H9 (cell line): ENCODE measurements around the gene EIF3M. TPM values are rescaled to one million over a fixed set of nuclear protein-coding genes. Genes with fewer than 3 reads are reported as not detected.
"Not testable (repeated sequence)": the region's sequence is repeated elsewhere in the genome, so short reads cannot be mapped to it uniquely, and the experiment has no call there.

Experiments
- DNase-seq: peaks from one replicate; pipeline ENCODE4 v3.0.0-alpha.2; 2017
- H2AFZ ChIP-seq: one replicate; pipeline ENCODE4 v1.6.1; 2013; ENCODE audit warnings: mild to moderate bottlenecking, low read length, control low read depth, moderate library complexity
- H2AK5ac ChIP-seq: 2 replicates; pipeline ENCODE4 v1.6.1; 2013; ENCODE audit warnings: low read length, control low read depth, mixed read lengths; ENCODE audit not compliant: insufficient read length
- H2BK120ac ChIP-seq: one replicate; pipeline ENCODE4 v1.6.1; 2013; ENCODE audit warnings: low read depth, mild to moderate bottlenecking, low read length, control low read depth, inconsistent platforms; ENCODE audit not compliant: poor library complexity, severe bottlenecking
- H2BK12ac ChIP-seq: 2 replicates; pipeline ENCODE4 v1.6.1; 2013; ENCODE audit warnings: low read length, control low read depth, mixed read lengths, low read depth; ENCODE audit not compliant: insufficient read length
- H2BK15ac ChIP-seq: 2 replicates; pipeline ENCODE4 v1.6.1; 2013; ENCODE audit warnings: low read depth, low read length, control low read depth
- H2BK20ac ChIP-seq: one replicate; pipeline ENCODE4 v1.6.1; 2013; ENCODE audit warnings: low read depth, mild to moderate bottlenecking, low read length, control low read depth, inconsistent platforms; ENCODE audit not compliant: poor library complexity, severe bottlenecking
- H2BK5ac ChIP-seq: 2 replicates; pipeline ENCODE4 v1.6.1; 2013; ENCODE audit warnings: low read length, control low read depth, mixed read lengths; ENCODE audit not compliant: insufficient read length
- H3K14ac ChIP-seq: 2 replicates; pipeline ENCODE4 v1.6.1; 2013; ENCODE audit warnings: low read length, control low read depth; ENCODE audit not compliant: insufficient read depth
- H3K18ac ChIP-seq: 2 replicates; pipeline ENCODE4 v1.6.1; 2013; ENCODE audit warnings: low read depth, mild to moderate bottlenecking, mixed read lengths, low read length, control low read depth; ENCODE audit not compliant: insufficient read length
- H3K23ac ChIP-seq: 2 replicates; pipeline ENCODE4 v1.6.1; 2013; ENCODE audit warnings: low read length, control low read depth, mixed read lengths, low read depth; ENCODE audit not compliant: insufficient read length
- H3K23me2 ChIP-seq: 2 replicates; pipeline ENCODE4 v1.6.1; 2013; ENCODE audit warnings: low read depth, mild to moderate bottlenecking, mixed read lengths, low read length, control low read depth; ENCODE audit not compliant: insufficient read length, poor library complexity, severe bottlenecking
- H3K27ac ChIP-seq: 2 replicates; pipeline ENCODE4 v1.5.1; 2013; ENCODE audit warnings: low read length, control low read depth, mixed read lengths, low read depth; ENCODE audit not compliant: insufficient read length
- H3K27me3 ChIP-seq: 2 replicates; pipeline ENCODE4 v1.6.1; 2013; ENCODE audit warnings: low read length, control low read depth, inconsistent platforms; ENCODE audit not compliant: insufficient read depth
- H3K4ac ChIP-seq: 2 replicates; pipeline ENCODE4 v1.6.1; 2013; ENCODE audit warnings: low read depth, mild to moderate bottlenecking, control low read depth, inconsistent platforms, low read length, moderate library complexity
- H3K4me1 ChIP-seq: 2 replicates; pipeline ENCODE4 v1.6.1; 2013; ENCODE audit warnings: low read length, control low read depth, inconsistent platforms; ENCODE audit not compliant: insufficient read depth
- H3K4me2 ChIP-seq: 2 replicates; pipeline ENCODE4 v1.6.1; 2013; ENCODE audit warnings: low read length, control low read depth, mixed read lengths; ENCODE audit not compliant: insufficient read length, insufficient read depth
- H3K56ac ChIP-seq: 2 replicates; pipeline ENCODE4 v1.6.1; 2013; ENCODE audit warnings: low read depth, mild to moderate bottlenecking, mixed read lengths, low read length, control low read depth; ENCODE audit not compliant: insufficient read length
- H3K79me1 ChIP-seq: 2 replicates; pipeline ENCODE4 v1.6.1; 2013; ENCODE audit warnings: low read depth, mild to moderate bottlenecking, moderate library complexity, low read length, control low read depth, inconsistent platforms; ENCODE audit not compliant: insufficient read depth, poor library complexity, severe bottlenecking
- H3K79me2 ChIP-seq: 2 replicates; pipeline ENCODE4 v1.6.1; 2013; ENCODE audit warnings: low read length, control low read depth, inconsistent platforms; ENCODE audit not compliant: insufficient read depth
- H3K9ac ChIP-seq: 2 replicates; pipeline ENCODE4 v1.6.1; 2013; ENCODE audit warnings: low read length, control low read depth, mixed read lengths; ENCODE audit not compliant: insufficient read length; ENCODE audit errors: extremely low read depth
- H3K9me3 ChIP-seq: one replicate; pipeline ENCODE4 v1.6.1; 2013; ENCODE audit warnings: low read depth, low read length, inconsistent platforms; ENCODE audit not compliant: control insufficient read depth
- H3T11ph ChIP-seq: one replicate; pipeline ENCODE4 v1.6.1; 2013; ENCODE audit warnings: mild to moderate bottlenecking, low read length, control low read depth, inconsistent platforms
- H4K20me1 ChIP-seq: one replicate; pipeline ENCODE4 v1.6.1; 2013; ENCODE audit not compliant: control insufficient read depth, insufficient read length, insufficient read depth
- H4K5ac ChIP-seq: 2 replicates; pipeline ENCODE4 v1.6.1; 2013; ENCODE audit warnings: low read depth, mild to moderate bottlenecking, mixed read lengths, low read length, control low read depth; ENCODE audit not compliant: insufficient read length
- H4K8ac ChIP-seq: replicated peaks from 2 replicates; pipeline ENCODE4 v1.6.1; 2013; ENCODE audit warnings: low read length, control low read depth, mixed read lengths, low read depth; ENCODE audit not compliant: insufficient read length
- H4K91ac ChIP-seq: 2 replicates; pipeline ENCODE4 v1.6.1; 2013; ENCODE audit warnings: low read depth, mild to moderate bottlenecking, moderate library complexity, mixed read lengths, low read length, control low read depth; ENCODE audit not compliant: insufficient read length
- H3K27ac Mint-ChIP-seq, 3 experiments: 2 replicates in 2 of 3; 3 replicates in 1 of 3; pipeline ENCODE4 v1.8.0; 2020 to 2021; ENCODE audit warnings: mixed read lengths in 3 of 3, mild to moderate bottlenecking in 1 of 3, moderate library complexity in 1 of 3
- H3K27me3 Mint-ChIP-seq: 2 replicates; pipeline ENCODE4 v1.8.0; 2021; ENCODE audit warnings: low read depth, mild to moderate bottlenecking, moderate library complexity, mixed read lengths
- H3K36me3 Mint-ChIP-seq, 3 experiments: 2 replicates in 2 of 3; 3 replicates in 1 of 3; pipeline ENCODE4 v1.8.0; 2020 to 2021; ENCODE audit warnings: low read depth in 3 of 3, mixed read lengths in 3 of 3; ENCODE audit not compliant: insufficient read depth in 1 of 3
- H3K4me1 Mint-ChIP-seq, 2 experiments: 2 replicates each; pipeline ENCODE4 v1.8.0; 2020; ENCODE audit warnings: mixed read lengths in 2 of 2
- H3K4me3 Mint-ChIP-seq, 2 experiments: 2 replicates in 1 of 2; 3 replicates in 1 of 2; pipeline ENCODE4 v1.8.0; 2020 to 2021; ENCODE audit warnings: mild to moderate bottlenecking in 2 of 2, mixed read lengths in 2 of 2, moderate library complexity in 1 of 2
- H3K9me3 Mint-ChIP-seq, 2 experiments: 2 replicates in 1 of 2; 3 replicates in 1 of 2; pipeline ENCODE4 v1.8.0; 2020; ENCODE audit warnings: mild to moderate bottlenecking in 2 of 2, mixed read lengths in 2 of 2, moderate library complexity in 1 of 2
- WGBS: extraction: QIAGEN DNeasy Blood & Tissue Kit; methylation state at CpG from one replicate; pipeline ENCODE4 v1.1.7; 2013; ENCODE audit warnings: missing lambda C conversion rate, low lambda C conversion rate, mixed read lengths; ENCODE audit not compliant: insufficient read length; ENCODE audit errors: extremely low coverage; 5-methylcytosine and 5-hydroxymethylcytosine counted together
- total RNA-seq: library from RNA; stranded (reverse); gene quantifications from 2 replicates; pipeline ENCODE4 v1.2.1, GENCODE V29; 2021
- TF ChIP-seq, protein P1 (sequence below): fragments of 200-600 bp; sonication (generic); conservative IDR thresholded peaks from 3 replicates; pipeline ENCODE4 v1.8.0; 2021; ENCODE audit warnings: antibody characterized with exemption, mild to moderate bottlenecking

The EIF3M gene
- total RNA-seq, 1 experiment from 2014 or later: 365 TPM

- H4K91ac ChIP-seq: no peak overlapping the region
- Mint-ChIP-seq H3K27ac (no peak overlapping the region), H3K4me1 (peaks cover 7 to 12% of the 10 kb centered on the region in 2 experiments), H3K4me3 (no peak overlapping the region), H3K36me3 (peaks cover 51 to 88% (median 86%) of the 10 kb centered on the region in 3 experiments), H3K27me3 (no peaks in the 10 kb centered on the region), H3K9me3 (no peaks in the 10 kb centered on the region)
- H2BK20ac ChIP-seq: no peak overlapping the region
- no peaks in the 10 kb centered on the region for H3K9me3 ChIP-seq
- no peak overlapping the region for H3K18ac ChIP-seq
- H2AK5ac ChIP-seq: no peak overlapping the region
- TF ChIP-seq, protein P1, sequence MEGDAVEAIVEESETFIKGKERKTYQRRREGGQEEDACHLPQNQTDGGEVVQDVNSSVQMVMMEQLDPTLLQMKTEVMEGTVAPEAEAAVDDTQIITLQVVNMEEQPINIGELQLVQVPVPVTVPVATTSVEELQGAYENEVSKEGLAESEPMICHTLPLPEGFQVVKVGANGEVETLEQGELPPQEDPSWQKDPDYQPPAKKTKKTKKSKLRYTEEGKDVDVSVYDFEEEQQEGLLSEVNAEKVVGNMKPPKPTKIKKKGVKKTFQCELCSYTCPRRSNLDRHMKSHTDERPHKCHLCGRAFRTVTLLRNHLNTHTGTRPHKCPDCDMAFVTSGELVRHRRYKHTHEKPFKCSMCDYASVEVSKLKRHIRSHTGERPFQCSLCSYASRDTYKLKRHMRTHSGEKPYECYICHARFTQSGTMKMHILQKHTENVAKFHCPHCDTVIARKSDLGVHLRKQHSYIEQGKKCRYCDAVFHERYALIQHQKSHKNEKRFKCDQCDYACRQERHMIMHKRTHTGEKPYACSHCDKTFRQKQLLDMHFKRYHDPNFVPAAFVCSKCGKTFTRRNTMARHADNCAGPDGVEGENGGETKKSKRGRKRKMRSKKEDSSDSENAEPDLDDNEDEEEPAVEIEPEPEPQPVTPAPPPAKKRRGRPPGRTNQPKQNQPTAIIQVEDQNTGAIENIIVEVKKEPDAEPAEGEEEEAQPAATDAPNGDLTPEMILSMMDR: no peak
- no peak for DNase-seq
- no peak overlapping the region for H4K8ac ChIP-seq
- H4K20me1 ChIP-seq: no peaks in the 10 kb centered on the region
- no peaks in the 10 kb centered on the region for H3K27me3 ChIP-seq
- H3K56ac ChIP-seq: no peak overlapping the region
- H3K4me1 ChIP-seq: no peaks in the 10 kb centered on the region
- no peak overlapping the region for H3K4ac ChIP-seq
- H3K4me2 ChIP-seq: no peak overlapping the region
- H3K23ac ChIP-seq: no peak overlapping the region
- no peak overlapping the region for H3K9ac ChIP-seq
- no peak overlapping the region for H4K5ac ChIP-seq
- no peak overlapping the region for H3K14ac ChIP-seq
- no peaks in the 10 kb centered on the region; the same call in 1 of the 2 replicates for H3K79me2 ChIP-seq
- H2BK120ac ChIP-seq: no peak overlapping the region
- H3K23me2 ChIP-seq: no peaks in the 10 kb centered on the region
- H2BK15ac ChIP-seq: no peak overlapping the region
- no peak overlapping the region for H3K27ac ChIP-seq
- no peak overlapping the region for H2BK12ac ChIP-seq
- H2BK5ac ChIP-seq: no peak overlapping the region
- no peak overlapping the region for H2AFZ ChIP-seq
- peaks cover 8% of the 10 kb centered on the region for H3K79me1 ChIP-seq
- no peak overlapping the region for H3T11ph ChIP-seq
These were observed 10.6 kb downstream of the EIF3M start for GRCh38 chr11:32594272-32594671.

DNA sequence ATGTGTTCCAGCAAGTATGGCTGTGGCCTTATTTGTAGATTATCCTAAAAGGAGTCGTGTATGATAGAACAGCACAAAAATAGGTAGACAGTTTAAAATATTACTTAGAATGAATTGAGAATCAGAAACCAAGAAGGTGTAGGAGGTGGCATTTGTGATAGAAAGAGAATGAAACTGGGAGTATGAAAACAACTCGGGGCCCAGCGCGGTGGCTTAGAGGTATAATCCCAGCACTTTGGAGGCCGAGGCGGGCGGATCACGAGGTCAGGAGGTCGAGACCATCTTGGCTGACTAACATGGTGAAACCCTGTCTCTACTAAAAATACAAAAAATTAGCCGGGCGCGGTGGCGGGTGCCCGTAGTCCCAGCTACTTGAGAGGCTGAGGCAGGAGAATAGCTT is 12.5 kb downstream of the EIF3M start:
- not testable (repeated sequence) for H4K8ac ChIP-seq, H3K79me1 ChIP-seq, DNase-seq, H3K4me1 ChIP-seq, H3K56ac ChIP-seq, H2BK15ac ChIP-seq, H2BK5ac ChIP-seq, H2BK20ac ChIP-seq, H2BK120ac ChIP-seq, H3K4ac ChIP-seq, H3K23me2 ChIP-seq, H4K5ac ChIP-seq, H3K4me2 ChIP-seq, H3K27me3 Mint-ChIP-seq, H3K9ac ChIP-seq, H3K79me2 ChIP-seq, H3K23ac ChIP-seq, H3K27me3 ChIP-seq, H3K14ac ChIP-seq, H3K9me3 Mint-ChIP-seq, H3K27ac Mint-ChIP-seq, H2AFZ ChIP-seq, H2AK5ac ChIP-seq, H3K27ac ChIP-seq, H3K4me3 Mint-ChIP-seq, H4K20me1 ChIP-seq, H3K9me3 ChIP-seq, H2BK12ac ChIP-seq, H4K91ac ChIP-seq, H3T11ph ChIP-seq, H3K18ac ChIP-seq
- Mint-ChIP-seq H3K36me3 (peaks cover 44 to 79% (median 74%) of the 10 kb centered on the region in 3 experiments), H3K4me1 (peaks cover 7 to 12% of the 10 kb centered on the region in 2 experiments)
- WGBS: no CpG with 5 or more reads among the region's 14 CpGs
